ENCODE data around the gene COL6A1.

Gene COL6A1

DNA sequence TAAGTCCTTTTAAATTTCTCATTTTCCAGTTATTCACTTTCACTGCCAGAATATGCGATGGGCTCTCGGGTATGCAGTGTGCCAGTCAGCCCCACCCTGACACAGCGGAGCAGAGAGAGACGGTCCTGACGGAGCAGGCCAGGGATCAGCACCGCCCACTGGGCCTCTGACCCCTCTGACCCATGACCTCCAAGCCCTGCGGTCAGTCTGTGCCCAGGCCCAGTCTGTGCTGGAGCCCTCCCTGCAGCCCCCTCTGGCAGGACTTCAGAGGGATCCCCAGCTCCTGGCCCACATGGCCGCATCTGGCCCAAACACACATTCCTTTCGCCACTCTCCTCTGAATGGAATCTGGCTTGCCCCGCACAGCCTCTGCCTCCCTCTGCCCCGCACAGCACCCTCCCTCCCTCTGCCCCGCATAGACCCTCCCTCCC, 72.9 kb downstream of the COL6A1 start:
- TF ChIP-seq TAF1 (IDR thresholded peaks at IDR 0.05; ENCODE audit: borderline replicate concordance, low read depth, low read length) (no peak), POLR2A (IDR thresholded peaks at IDR 0.05; ENCODE audit: low read depth, low read length) (no peak), POLR2AphosphoS5 (IDR thresholded peaks at IDR 0.05; ENCODE audit: low read depth, low read length) (no peak)
- no peak for FAIRE-seq
- no peak for DNase-seq (ENCODE audit: insufficient read length)
